SU-DHL-6 (cell line): Measurements from ENCODE around the gene NHS.

Experiments used
- CTCF ChIP-seq: fragments of 200-600 bp; sonication (generic); IDR thresholded peaks from one replicate; pipeline ENCODE4 v1.5.1; 2017; ENCODE audit warnings: antibody characterized with exemption, mild to moderate bottlenecking, low read length, moderate library complexity; ENCODE audit not compliant: insufficient read depth, poor library complexity, severe bottlenecking
- EZH2phosphoT487 ChIP-seq: fragments of 200-600 bp; sonication (generic), shearing (Covaris generic); conservative IDR thresholded peaks from 2 replicates; pipeline ENCODE4 v1.6.1; 2018; ENCODE audit warnings: mild to moderate bottlenecking, antibody characterized with exemption, low read length, moderate library complexity, mixed read lengths

- TF ChIP-seq CTCF (no peak), EZH2phosphoT487 (no peak)
These were observed 56.2 kb downstream of the NHS start for GRCh38 chrX:17431171-17431570.
